Measurements from ENCODE around the gene SLC16A8.

SLC16A8 gene

DNA sequence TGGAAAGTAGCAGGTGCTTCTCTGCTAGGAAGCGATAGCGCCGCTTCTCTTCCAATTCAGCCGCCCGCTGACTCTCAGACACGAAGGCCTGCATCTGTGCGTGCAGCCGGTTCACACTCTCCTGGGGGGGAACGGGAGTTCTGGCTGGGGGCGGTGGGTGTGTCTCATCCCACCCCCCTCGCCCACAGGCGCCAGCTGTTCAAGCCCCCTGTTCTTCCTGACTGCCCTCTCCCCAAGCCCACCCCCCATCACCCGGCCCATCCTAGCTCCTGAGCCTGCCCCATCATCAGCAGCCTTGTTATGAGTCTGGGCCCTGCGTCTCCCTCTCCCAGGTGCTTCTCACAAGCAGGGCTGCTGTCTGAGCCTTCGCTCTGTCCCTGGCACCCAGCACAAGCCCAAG is 13.1 kb upstream of the SLC16A8 start:
- DNase-seq (ENCODE audit: low read depth): no peak
- H3K4me3 ChIP-seq (ENCODE audit: low read length): no peak overlapping the region
- TF ChIP-seq, protein P1, sequence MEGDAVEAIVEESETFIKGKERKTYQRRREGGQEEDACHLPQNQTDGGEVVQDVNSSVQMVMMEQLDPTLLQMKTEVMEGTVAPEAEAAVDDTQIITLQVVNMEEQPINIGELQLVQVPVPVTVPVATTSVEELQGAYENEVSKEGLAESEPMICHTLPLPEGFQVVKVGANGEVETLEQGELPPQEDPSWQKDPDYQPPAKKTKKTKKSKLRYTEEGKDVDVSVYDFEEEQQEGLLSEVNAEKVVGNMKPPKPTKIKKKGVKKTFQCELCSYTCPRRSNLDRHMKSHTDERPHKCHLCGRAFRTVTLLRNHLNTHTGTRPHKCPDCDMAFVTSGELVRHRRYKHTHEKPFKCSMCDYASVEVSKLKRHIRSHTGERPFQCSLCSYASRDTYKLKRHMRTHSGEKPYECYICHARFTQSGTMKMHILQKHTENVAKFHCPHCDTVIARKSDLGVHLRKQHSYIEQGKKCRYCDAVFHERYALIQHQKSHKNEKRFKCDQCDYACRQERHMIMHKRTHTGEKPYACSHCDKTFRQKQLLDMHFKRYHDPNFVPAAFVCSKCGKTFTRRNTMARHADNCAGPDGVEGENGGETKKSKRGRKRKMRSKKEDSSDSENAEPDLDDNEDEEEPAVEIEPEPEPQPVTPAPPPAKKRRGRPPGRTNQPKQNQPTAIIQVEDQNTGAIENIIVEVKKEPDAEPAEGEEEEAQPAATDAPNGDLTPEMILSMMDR (IDR thresholded peaks at IDR 0.05; ENCODE audit: insufficient read depth, low read depth, low read length, missing control alignments): no peak

GRCh38 chr22:38089474-38089851 is 5.5 kb upstream of the SLC16A8 start:
- TF ChIP-seq, protein P1 (IDR thresholded peaks at IDR 0.05; ENCODE audit: insufficient read depth, low read depth, low read length, missing control alignments): no peak
- H3K4me3 ChIP-seq (ENCODE audit: low read length): no peak overlapping the region
- DNase-seq (ENCODE audit: low read depth): no peak

DNA sequence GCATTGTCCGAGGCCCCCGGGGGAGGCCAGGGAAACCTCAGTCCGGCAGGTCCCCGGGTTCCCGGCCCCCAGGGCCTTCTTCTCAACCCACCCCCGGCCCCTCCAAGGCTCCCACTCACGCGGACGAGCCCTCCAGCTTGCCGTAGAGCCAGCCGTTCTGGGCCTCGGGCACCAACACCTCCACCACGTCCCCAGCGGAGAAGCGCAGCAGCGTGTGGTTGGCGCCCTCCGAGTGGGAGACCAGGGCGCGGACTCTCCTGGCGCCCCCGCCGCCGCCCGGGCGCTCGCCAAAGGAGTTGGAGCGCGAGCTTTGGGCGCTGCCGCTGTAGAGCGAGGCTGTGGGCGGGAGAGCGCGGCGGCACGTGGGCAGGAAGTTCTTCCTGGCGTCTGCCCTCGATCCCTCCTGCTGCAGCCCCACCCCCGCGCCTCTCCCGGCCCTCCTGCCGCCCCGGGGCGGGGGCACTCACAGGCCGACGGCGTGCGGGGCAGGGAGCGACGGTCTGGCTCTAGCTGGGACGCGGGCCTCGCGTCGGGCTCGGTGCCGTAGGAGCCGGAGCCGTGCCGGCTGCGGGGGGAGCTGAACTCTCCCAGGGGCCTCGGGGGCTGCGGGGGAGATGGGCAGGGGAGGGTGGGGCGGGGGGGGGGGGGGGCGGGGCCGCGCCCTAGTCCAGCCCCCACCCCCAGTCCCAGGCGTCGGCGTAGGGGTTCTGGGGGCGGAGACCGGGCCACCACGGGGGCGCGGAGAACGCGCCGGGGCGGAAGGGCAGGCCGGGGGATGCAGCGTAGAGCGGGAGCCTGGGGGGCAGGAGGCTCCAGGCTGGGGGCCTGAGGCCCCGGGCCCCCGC is 4.9 kb upstream of the SLC16A8 start:
- H3K4me3 ChIP-seq (ENCODE audit: low read length): no peak overlapping the region
- TF ChIP-seq, protein P1 (IDR thresholded peaks at IDR 0.05; ENCODE audit: insufficient read depth, low read depth, low read length, missing control alignments): no peak
- DNase-seq (ENCODE audit: low read depth): peak; percentile 37

- TF ChIP-seq, protein P1 (IDR thresholded peaks at IDR 0.05; ENCODE audit: insufficient read depth, low read depth, low read length, missing control alignments): no peak
- H3K4me3 ChIP-seq (ENCODE audit: low read length): no peak overlapping the region
- DNase-seq (ENCODE audit: low read depth): no peak
Observed at GRCh38 chr22:38087855-38088254, 3.9 kb upstream of the SLC16A8 start.

- no peak overlapping the region for H3K4me3 ChIP-seq (ENCODE audit: low read length)
- no peak for DNase-seq (ENCODE audit: low read depth)
- TF ChIP-seq, protein P1 (IDR thresholded peaks at IDR 0.05; ENCODE audit: insufficient read depth, low read depth, low read length, missing control alignments): no peak
Observed at GRCh38 chr22:38086942-38087341, 3.0 kb upstream of the SLC16A8 start.

DNA sequence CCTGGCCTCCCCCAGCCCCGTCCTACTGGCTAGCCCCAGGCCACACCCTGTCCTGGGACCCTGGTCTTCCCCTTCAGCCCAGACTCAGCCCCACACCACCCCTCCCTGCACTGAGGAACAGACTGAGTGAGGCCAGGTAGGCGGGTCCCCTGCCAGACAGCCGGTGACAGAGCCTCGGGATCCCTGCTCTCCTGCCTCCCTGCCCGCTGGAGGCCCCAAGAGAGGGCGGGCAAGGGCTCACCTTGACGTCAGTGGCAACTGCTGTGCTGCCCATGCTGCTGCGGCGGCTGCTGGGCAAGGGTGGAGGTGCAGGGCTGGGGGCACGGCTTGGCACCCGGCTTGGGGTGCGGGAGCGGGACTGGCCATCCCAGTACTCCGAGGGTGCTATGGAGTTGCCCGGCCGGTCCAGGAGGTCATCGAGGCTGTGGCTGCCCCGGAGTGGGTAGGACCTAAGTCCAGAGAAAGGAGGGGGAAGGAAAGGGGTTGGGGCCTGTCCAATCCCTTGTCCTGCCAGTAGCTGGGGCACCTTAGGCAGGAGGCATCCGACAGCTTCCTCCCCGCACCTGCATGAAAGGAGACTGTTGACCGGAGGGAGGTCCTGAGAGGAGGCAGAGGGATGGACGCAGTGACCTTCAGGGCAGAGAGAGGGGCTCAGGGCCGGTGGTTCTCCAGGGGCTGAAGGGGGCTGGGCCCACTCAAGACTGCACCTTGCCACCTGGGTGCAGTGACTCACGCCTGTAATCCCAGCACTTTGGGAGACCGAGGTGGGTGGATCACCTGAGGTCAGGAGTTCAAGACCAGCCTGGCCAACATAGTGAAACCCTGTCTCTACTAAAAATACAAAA is 2.2 kb upstream of the SLC16A8 start:
- no peak overlapping the region for H3K4me3 ChIP-seq (ENCODE audit: low read length)
- TF ChIP-seq, protein P1 (IDR thresholded peaks at IDR 0.05; ENCODE audit: insufficient read depth, low read depth, low read length, missing control alignments): no peak
- no peak for DNase-seq (ENCODE audit: low read depth)

All from epithelial cell of esophagus (primary cell).